Measurements from ENCODE around the gene DPH5. TPM values are rescaled to one million over a fixed set of nuclear protein-coding genes. Genes with fewer than 3 reads are reported as not detected.
"Not testable (repeated sequence)": the region's sequence is repeated elsewhere in the genome, so short reads cannot be mapped to it uniquely, and the experiment has no call there.

Gene DPH5
- total and polyA plus RNA-seq, 4 donors, result 8.6 to 30.7 (median 17.7) TPM

DNA sequence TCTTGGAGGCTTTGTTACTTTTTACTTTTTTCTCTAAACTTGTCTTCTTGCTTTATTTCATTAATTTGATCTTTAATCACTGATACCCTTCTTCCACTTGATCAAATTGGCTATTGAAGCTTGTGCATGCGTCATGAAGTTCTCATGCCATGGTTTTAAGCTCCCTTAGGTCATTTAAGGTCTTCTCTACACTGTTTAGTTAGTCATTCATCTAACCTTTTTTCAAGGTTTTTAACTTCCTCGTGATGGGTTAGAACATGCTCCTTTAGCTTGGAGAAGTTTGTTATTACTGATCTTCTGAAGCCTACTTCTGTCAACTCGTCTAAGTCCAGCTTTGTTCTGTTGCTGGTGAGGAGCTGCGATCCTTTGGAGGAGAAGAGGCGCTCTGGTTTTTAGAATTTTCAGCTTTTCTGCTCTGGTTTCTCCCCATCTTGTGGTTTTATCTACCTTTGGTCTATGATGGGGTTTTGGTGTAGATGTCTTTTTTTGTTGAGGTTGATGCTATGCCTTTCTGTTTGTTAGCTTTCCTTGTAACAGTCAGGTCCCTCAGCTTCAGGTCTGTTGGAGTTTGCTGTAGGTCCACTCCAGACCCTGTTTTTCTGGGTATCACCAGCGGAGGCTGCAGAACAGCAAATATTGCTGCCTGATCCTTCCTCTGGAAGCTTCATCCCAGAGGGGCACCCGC, 76.7 kb downstream of the DPH5 start:
- not testable (repeated sequence) for DNase-seq

DNA sequence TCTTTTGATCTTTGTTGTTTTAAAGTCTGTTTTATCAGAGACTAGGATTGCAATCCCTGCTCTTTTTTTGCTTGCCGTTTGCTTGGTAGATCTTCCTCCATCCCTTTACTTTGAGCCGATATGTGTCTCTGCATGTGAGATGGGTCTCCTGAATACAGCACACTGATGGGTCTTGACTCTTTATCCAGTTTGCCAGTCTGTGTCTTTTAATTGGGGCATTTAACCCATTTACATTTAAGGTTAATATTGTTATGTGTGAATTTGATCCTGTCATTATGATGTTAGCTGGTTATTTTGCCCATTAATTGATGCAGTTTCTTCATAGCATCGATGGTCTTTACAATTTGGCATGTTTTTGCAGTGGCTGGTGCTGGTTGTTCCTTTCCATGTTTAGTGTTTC, 77.8 kb downstream of the DPH5 start:
- H3K9me3 ChIP-seq (ENCODE audit: control insufficient read depth, low read length); intact Hi-C loops (cut with DNase I); H3K27ac ChIP-seq (ENCODE audit: low read depth in 1 of 2, low read length in 2 of 2); DNase-seq; ATAC-seq (ENCODE audit: low FRiP score); H3K4me3 ChIP-seq (ENCODE audit: low read length in 2 of 2); H3K36me3 ChIP-seq (ENCODE audit: control insufficient read depth in 1 of 2, insufficient read depth in 2 of 2, low read length in 1 of 2); H3K27me3 ChIP-seq (ENCODE audit: control insufficient read depth in 1 of 2, insufficient read depth in 2 of 2, low read length in 1 of 2); H3K4me1 ChIP-seq (ENCODE audit: control insufficient read depth in 1 of 2, insufficient read depth in 2 of 2, low read length in 2 of 2): not testable (repeated sequence)
- 97 to 98% methylated on average over 3 of the region's 3 CpGs for WGBS, 2 donors

More for the DNA sequence above, 76.7 kb downstream of the DPH5 start:
- H3K27me3 ChIP-seq (ENCODE audit: control insufficient read depth in 1 of 2, insufficient read depth in 2 of 2, low read length in 1 of 2); H3K27ac ChIP-seq (ENCODE audit: low read depth in 1 of 2, low read length in 2 of 2); H3K4me3 ChIP-seq (ENCODE audit: low read length in 2 of 2); ATAC-seq (ENCODE audit: low FRiP score); H3K9me3 ChIP-seq (ENCODE audit: control insufficient read depth, low read length); H3K36me3 ChIP-seq (ENCODE audit: control insufficient read depth in 1 of 2, insufficient read depth in 2 of 2, low read length in 1 of 2); intact Hi-C loops (cut with DNase I); H3K4me1 ChIP-seq (ENCODE audit: control insufficient read depth in 1 of 2, insufficient read depth in 2 of 2, low read length in 2 of 2): not testable (repeated sequence)
- WGBS, 2 donors, result 96 to 97% methylated on average over 7 of the region's 7 CpGs

DNA sequence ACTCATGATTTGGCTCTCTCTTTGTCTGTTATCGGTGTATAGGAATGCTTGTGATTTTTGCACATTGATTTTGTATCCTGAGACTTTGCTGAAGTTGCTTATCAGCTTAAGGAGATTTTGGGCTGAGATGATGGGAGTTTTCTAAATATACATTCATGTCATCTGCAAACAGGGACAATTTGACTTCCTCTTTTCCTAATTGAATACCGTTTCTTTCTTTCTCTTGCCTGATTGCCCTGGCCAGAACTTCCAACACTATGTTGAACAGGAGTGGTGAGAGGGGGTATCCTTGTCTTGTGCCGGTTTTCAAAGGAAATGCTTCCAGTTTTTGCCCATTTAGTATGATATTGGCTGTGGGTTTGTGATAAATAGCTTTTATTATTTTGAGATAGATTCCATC, 79.5 kb downstream of the DPH5 start:
- DNase-seq; H3K9me3 ChIP-seq (ENCODE audit: control insufficient read depth, low read length); intact Hi-C loops (cut with DNase I); H3K4me3 ChIP-seq (ENCODE audit: low read length in 2 of 2); ATAC-seq (ENCODE audit: low FRiP score); H3K4me1 ChIP-seq (ENCODE audit: control insufficient read depth in 1 of 2, insufficient read depth in 2 of 2, low read length in 2 of 2); H3K27ac ChIP-seq (ENCODE audit: low read depth in 1 of 2, low read length in 2 of 2); H3K36me3 ChIP-seq (ENCODE audit: control insufficient read depth in 1 of 2, insufficient read depth in 2 of 2, low read length in 1 of 2); H3K27me3 ChIP-seq (ENCODE audit: control insufficient read depth in 1 of 2, insufficient read depth in 2 of 2, low read length in 1 of 2): not testable (repeated sequence)
- whole genome bisulfite sequencing, 2 donors, result 94 to 97% methylated on average over 3 of the region's 3 CpGs

DNA sequence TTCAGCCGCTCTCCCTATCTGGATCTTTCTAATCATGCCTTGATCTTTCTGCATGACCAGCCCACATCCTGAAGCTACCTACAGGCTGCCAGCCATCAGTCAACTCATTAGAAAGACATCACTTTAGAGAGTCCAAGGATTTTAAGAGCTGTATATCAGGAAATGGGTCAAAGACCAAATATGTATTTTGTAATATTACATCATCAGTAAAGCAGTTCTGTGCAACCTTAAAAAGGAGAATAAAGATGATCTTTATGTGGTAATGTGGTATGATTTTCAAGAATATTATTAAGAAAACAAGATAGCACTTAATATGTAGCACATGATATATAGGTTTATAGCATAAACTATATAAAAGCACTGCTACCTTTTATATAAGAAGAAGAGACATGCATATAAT, 82.1 kb downstream of the DPH5 start:
- intact Hi-C loops (cut with DNase I), result no loop called here
- Histone ChIP-seq H3K4me3 (ENCODE audit: low read length in 2 of 2) (no peak overlapping the region), H3K4me1 (ENCODE audit: control insufficient read depth in 1 of 2, insufficient read depth in 2 of 2, low read length in 2 of 2) (no peaks in the 10 kb centered on the region), H3K27ac (ENCODE audit: low read depth in 1 of 2, low read length in 2 of 2) (no peak overlapping the region), H3K27me3 (ENCODE audit: control insufficient read depth in 1 of 2, insufficient read depth in 2 of 2, low read length in 1 of 2) (no peaks in the 10 kb centered on the region), H3K36me3 (ENCODE audit: control insufficient read depth in 1 of 2, insufficient read depth in 2 of 2, low read length in 1 of 2) (peaks cover 2% of the 10 kb centered on the region in 2 donors), H3K9me3 (ENCODE audit: control insufficient read depth, low read length) (no peaks in the 10 kb centered on the region)
- ATAC-seq (ENCODE audit: low FRiP score) (no peak), DNase-seq (no peak)
- WGBS, 2 donors, result 98 to 100% methylated on average over 1 of the region's 1 CpG

DNA sequence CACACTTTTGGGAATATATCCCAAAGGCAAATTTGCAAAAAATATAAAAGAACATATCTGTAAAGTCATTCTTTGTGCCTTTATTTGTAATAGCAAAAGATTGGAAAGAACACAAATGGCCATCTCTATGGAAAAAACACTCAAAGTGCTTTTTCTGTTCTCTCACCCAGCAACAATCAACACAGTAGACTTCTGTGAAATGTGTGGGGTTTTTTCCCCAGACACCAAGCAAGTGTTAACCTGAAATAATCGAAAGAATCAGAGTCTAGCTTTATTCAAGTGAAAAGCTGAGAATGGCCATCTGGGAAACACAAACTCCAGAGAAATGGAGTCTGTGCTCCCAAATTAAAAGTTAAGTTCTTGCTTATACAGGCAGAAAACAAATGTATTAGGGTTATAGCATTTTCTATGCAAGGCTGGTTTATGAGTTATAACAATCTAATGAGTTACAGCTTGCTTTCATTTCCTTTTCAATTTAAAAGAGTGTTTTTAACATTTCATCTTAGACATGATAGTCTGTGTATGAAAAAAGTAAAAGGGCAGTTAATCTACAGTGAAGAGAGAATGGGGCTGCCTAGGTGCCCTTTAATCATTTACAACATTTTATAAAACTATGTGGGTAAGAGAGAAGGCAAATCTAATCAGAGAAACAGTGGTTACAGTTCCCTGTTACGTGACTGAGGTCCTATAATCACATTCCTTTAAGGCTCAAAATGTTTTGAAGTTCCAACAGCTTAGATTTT, 83.1 kb downstream of the DPH5 start:
- DNase-seq (no peak), ATAC-seq (ENCODE audit: low FRiP score) (no peak)
- no peak overlapping the region for H3K27ac ChIP-seq (ENCODE audit: low read depth in 1 of 2, low read length in 2 of 2)
- intact Hi-C loops (cut with DNase I), result no loop called here
- H3K27me3 ChIP-seq (ENCODE audit: control insufficient read depth in 1 of 2, insufficient read depth in 2 of 2, low read length in 1 of 2), result no peaks in the 10 kb centered on the region
- WGBS, 2 donors, result 84 to 88% methylated on average over 2 of the region's 2 CpGs
- H3K36me3 ChIP-seq (ENCODE audit: control insufficient read depth in 1 of 2, insufficient read depth in 2 of 2, low read length in 1 of 2), result peaks cover 2% of the 10 kb centered on the region in 2 donors
- H3K4me3 ChIP-seq (ENCODE audit: low read length in 2 of 2), result no peak overlapping the region
- no peaks in the 10 kb centered on the region for H3K9me3 ChIP-seq (ENCODE audit: control insufficient read depth, low read length)
- H3K4me1 ChIP-seq (ENCODE audit: control insufficient read depth in 1 of 2, insufficient read depth in 2 of 2, low read length in 2 of 2), result no peaks in the 10 kb centered on the region

DNA sequence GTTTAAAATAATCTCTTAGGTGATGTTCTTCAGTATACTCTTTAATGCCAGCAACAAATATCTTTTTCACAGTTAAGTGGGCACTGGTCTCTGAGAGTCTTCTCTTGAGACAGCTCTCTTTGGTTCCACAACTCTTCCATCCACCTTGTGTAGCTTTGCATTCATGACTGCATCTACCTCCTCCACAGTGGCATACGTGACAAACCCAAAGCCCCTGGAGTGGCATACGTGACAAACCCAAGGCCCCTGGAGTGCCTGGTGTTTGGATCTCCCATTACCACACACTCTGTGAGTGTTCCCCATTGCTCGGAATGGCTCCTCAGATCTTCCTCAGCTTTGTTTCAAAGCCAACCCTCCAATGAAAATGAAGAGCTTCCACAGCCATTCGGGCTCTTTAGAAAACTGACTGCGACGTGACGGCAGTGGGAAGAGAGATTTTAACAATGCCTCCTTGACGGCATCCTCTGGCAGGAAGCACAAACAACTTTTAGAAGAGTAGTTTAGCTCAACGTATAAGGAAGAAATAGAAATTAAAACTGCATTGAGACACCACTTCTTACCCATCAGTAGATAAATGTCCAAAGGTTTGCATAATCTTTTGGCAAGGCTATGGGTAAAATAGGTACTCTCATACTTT, 83.9 kb downstream of the DPH5 start:
- intact Hi-C loops (cut with DNase I), result no loop called here
- WGBS, 2 donors, result 94 to 95% methylated on average over 9 of the region's 9 CpGs
- peaks cover 2% of the 10 kb centered on the region in 2 donors for H3K36me3 ChIP-seq (ENCODE audit: control insufficient read depth in 1 of 2, insufficient read depth in 2 of 2, low read length in 1 of 2)
- ATAC-seq (ENCODE audit: low FRiP score) (no peak), DNase-seq (no peak)
- H3K9me3 ChIP-seq (ENCODE audit: control insufficient read depth, low read length), result no peaks in the 10 kb centered on the region
- H3K4me1 ChIP-seq (ENCODE audit: control insufficient read depth in 1 of 2, insufficient read depth in 2 of 2, low read length in 2 of 2), result no peaks in the 10 kb centered on the region
- no peak overlapping the region for H3K27ac ChIP-seq (ENCODE audit: low read depth in 1 of 2, low read length in 2 of 2)
- H3K4me3 ChIP-seq (ENCODE audit: low read length in 2 of 2), result no peak overlapping the region
- H3K27me3 ChIP-seq (ENCODE audit: control insufficient read depth in 1 of 2, insufficient read depth in 2 of 2, low read length in 1 of 2), result no peaks in the 10 kb centered on the region

DNA sequence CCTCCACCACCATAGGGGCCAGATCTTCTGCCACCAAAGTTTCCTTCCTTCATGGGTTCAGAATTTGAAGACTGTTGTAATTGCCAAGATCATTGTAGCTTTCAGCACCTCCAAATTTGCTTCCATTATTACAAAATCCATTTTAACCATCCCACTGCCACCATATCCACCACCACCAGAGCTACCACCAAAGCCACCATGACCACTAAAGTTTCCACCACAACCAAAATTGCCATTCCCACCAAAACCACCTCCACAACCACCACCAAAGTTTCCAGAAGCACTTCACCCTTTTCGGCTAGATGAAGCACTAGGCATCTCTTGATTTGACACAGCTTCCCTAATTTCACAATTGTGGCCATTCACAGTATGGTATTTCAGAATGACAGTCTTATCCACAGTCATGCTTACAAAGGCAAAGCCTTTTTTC, 84.5 kb downstream of the DPH5 start:
- peaks cover 2% of the 10 kb centered on the region in 2 donors for H3K36me3 ChIP-seq (ENCODE audit: control insufficient read depth in 1 of 2, insufficient read depth in 2 of 2, low read length in 1 of 2)
- no peaks in the 10 kb centered on the region for H3K4me1 ChIP-seq (ENCODE audit: control insufficient read depth in 1 of 2, insufficient read depth in 2 of 2, low read length in 2 of 2)
- H3K9me3 ChIP-seq (ENCODE audit: control insufficient read depth, low read length), result no peaks in the 10 kb centered on the region
- WGBS, 2 donors, result 97 to 98% methylated on average over 1 of the region's 1 CpG
- intact Hi-C loops (cut with DNase I), result no loop called here
- DNase-seq (no peak), ATAC-seq (ENCODE audit: low FRiP score) (no peak)
- H3K27ac ChIP-seq (ENCODE audit: low read depth in 1 of 2, low read length in 2 of 2), result no peak overlapping the region
- no peaks in the 10 kb centered on the region for H3K27me3 ChIP-seq (ENCODE audit: control insufficient read depth in 1 of 2, insufficient read depth in 2 of 2, low read length in 1 of 2)
- no peak overlapping the region for H3K4me3 ChIP-seq (ENCODE audit: low read length in 2 of 2)

All from aorta (tissue), 5 donors.